ENCODE measurements around the gene UBE2O.

The UBE2O gene

DNA sequence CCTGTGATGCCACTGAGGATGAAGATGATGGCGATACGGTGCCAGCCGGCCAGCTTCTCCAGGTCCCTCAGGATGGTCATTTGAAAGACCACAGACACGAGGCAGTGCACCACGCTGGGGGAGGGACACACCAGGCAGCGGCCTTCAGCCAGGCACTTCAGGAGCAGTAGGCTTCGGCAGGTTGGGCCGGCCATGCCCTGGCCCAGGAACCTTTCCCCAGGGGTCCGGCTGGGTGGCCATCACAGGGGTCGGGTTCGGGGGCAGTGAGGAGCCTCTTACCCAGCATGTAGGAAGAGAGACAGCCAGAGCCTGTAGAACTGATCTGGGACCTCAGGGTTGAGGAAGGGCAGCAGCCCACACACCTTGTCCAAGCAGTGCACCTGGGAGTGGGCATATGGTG is 19.8 kb upstream of the UBE2O start:
- H3K9ac ChIP-seq (ENCODE audit: low read length), result no peak overlapping the region
- no peak overlapping the region for H3K4me3 ChIP-seq (ENCODE audit: low read depth in 1 of 2, low read length in 2 of 2)
- no peak overlapping the region for H3K27ac ChIP-seq (ENCODE audit: low read depth, low read length)
- no peaks in the 10 kb centered on the region for H3K4me1 ChIP-seq (ENCODE audit: insufficient read depth, low read length)
- no peaks in the 10 kb centered on the region for H3K36me3 ChIP-seq (ENCODE audit: insufficient read depth, low read length)
- no peaks in the 10 kb centered on the region for H3K27me3 ChIP-seq (ENCODE audit: control insufficient read depth in 1 of 2, insufficient read depth in 2 of 2, low read length in 2 of 2)
- no peaks in the 10 kb centered on the region for H3K9me3 ChIP-seq (ENCODE audit: low read length)

DNA sequence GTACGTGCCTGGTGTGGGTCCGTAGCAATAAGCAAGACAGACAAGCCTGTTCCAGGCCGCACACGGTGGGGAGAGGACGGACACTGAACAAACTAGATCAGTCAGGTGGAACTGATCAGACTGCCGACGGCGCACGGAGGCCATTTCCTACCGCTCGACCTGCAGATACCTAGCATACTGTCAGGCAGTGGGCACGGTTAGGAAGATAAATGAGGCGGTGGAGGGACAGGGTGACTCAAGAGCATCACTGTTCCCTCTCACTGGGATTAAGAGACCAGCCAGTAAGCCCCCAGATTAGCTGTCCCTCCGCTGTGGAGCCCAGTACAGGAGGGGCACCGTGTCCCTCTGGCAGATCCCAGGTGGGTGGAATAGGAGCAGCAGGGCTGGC is 19.3 kb upstream of the UBE2O start:
- Histone ChIP-seq H3K4me3 (ENCODE audit: low read depth in 1 of 2, low read length in 2 of 2) (no peak overlapping the region), H3K27ac (ENCODE audit: low read depth, low read length) (no peak overlapping the region), H3K9me3 (ENCODE audit: low read length) (no peaks in the 10 kb centered on the region), H3K4me1 (ENCODE audit: insufficient read depth, low read length) (no peaks in the 10 kb centered on the region), H3K27me3 (ENCODE audit: control insufficient read depth in 1 of 2, insufficient read depth in 2 of 2, low read length in 2 of 2) (no peaks in the 10 kb centered on the region), H3K36me3 (ENCODE audit: insufficient read depth, low read length) (no peaks in the 10 kb centered on the region), H3K9ac (ENCODE audit: low read length) (no peak overlapping the region)

DNA sequence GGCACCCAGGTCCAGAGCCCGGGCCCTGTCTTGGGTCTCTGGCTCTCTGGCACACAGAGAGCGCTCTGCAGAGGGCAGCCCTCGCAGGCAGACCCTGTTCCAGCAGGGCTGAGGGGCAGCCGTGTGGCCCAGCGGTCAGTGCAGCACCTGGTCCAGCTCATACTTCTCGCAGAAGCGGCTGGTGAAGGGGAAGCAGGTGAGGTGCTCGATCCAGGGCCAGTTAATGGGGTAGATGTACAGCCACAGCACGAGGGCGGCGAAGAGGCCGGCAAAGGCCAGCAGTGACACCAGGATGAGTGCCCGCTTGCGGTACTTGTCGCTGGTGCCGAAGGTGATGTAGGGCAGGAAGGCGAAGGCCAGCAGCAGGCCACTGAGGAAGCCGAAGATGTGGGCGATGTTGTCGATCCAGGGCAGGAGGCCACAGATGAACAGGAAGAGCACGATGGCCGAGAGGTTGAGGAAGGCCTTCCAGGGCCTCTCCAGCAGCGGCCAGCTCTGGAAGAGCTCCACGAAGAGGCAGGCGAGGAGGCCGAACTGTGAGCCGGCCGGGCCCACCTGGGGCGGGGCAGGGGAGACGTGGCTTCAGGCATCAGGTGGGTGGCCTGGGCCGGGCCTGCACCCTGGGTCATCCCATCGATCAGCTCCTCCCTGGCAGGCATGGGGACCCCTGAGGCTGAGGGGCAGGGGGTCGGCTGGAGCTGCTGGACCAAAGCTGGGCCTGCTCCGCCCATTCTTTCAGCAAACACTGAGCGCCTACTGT is 18.7 kb upstream of the UBE2O start:
- no peaks in the 10 kb centered on the region for H3K9me3 ChIP-seq (ENCODE audit: low read length)
- H3K9ac ChIP-seq (ENCODE audit: low read length), result no peak overlapping the region
- H3K4me3 ChIP-seq (ENCODE audit: low read depth in 1 of 2, low read length in 2 of 2), result no peak overlapping the region
- no peaks in the 10 kb centered on the region for H3K36me3 ChIP-seq (ENCODE audit: insufficient read depth, low read length)
- H3K27ac ChIP-seq (ENCODE audit: low read depth, low read length), result no peak overlapping the region
- H3K27me3 ChIP-seq (ENCODE audit: control insufficient read depth in 1 of 2, insufficient read depth in 2 of 2, low read length in 2 of 2), result no peaks in the 10 kb centered on the region
- H3K4me1 ChIP-seq (ENCODE audit: insufficient read depth, low read length), result no peaks in the 10 kb centered on the region

DNA sequence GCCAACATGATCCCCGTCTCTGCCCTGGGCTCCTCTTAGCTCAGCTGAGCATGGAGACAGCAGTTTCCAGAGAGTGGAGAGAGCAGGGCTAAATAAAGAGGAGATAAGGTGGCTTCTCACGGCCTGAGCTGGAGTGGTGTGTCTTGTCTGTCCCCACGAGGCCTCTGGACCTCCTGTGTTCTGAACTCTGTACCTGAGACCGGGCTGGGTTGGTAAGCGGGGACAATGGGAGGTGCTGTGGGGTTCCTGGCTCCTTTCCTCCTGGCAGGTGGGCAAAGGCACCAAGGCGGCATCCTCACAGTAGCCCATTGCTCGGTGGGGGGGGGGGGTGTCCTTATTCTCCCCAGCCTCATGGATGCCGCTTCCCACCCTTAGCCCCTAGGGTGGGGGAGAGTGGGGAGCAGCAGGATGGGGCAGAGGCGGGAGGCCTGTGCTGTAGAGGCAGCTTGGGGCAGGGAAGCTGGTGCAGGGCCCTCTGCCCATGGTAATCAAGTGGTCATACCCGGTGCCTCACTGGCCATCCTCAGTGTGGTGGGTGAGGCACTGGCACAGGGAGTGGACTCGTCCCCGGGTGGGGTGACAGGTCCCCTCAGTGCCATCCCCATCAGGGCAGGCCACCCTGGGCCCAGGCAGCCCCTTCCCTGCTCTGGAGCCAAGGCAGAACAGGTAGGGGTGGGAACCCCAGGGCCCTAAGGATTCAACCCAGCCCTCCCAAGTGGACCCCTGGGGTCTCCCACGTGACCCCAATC is 17.2 kb upstream of the UBE2O start:
- H3K9me3 ChIP-seq (ENCODE audit: low read length), result no peaks in the 10 kb centered on the region
- no peak overlapping the region for H3K9ac ChIP-seq (ENCODE audit: low read length)
- H3K27ac ChIP-seq (ENCODE audit: low read depth, low read length), result no peak overlapping the region
- no peak overlapping the region for H3K4me3 ChIP-seq (ENCODE audit: low read depth in 1 of 2, low read length in 2 of 2)
- no peaks in the 10 kb centered on the region for H3K27me3 ChIP-seq (ENCODE audit: control insufficient read depth in 1 of 2, insufficient read depth in 2 of 2, low read length in 2 of 2)
- no peaks in the 10 kb centered on the region for H3K36me3 ChIP-seq (ENCODE audit: insufficient read depth, low read length)
- H3K4me1 ChIP-seq (ENCODE audit: insufficient read depth, low read length), result no peaks in the 10 kb centered on the region

DNA sequence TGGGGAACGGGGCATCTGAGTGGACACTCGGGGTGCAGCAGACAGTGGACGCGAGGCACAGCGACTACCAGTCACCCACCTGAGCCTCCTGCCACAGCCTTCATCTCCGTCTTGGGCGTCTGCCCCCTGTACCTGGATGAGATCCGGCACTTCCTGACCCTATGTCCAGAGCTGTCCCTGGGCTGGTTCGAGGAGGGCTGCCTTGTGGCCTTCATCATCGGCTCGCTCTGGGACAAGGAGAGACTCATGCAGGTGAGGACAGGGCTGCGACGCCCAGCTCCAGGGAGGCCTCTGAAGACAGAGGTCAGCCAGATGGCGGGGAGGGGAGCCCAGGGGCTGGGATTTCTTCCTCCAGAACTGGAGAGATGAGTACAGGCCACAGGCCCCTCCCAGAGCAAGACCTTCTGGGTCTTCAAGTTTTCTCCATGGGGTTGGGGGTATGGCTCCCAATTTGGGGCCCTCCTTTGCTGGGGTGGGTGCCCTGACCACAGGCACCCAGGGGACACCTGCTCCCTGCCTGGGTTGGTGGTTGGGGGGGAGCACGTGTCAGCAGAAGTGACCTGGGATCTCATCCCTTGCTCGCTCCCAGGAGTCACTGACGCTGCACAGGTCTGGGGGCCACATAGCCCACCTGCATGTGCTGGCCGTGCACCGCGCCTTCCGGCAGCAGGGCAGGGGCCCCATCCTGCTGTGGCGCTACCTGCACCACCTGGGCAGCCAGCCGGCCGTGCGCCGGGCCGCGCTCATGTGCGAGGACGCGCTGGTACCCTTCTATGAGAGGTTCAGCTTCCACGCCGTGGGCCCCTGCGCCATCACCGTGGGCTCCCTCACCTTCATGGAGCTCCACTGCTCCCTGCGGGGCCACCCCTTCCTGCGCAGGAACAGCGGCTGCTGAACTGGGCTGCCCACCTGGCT is 16.4 kb upstream of the UBE2O start:
- no peaks in the 10 kb centered on the region for H3K27me3 ChIP-seq (ENCODE audit: control insufficient read depth in 1 of 2, insufficient read depth in 2 of 2, low read length in 2 of 2)
- H3K9ac ChIP-seq (ENCODE audit: low read length), result no peak overlapping the region
- no peaks in the 10 kb centered on the region for H3K4me1 ChIP-seq (ENCODE audit: insufficient read depth, low read length)
- H3K27ac ChIP-seq (ENCODE audit: low read depth, low read length), result no peak overlapping the region
- H3K36me3 ChIP-seq (ENCODE audit: insufficient read depth, low read length), result no peaks in the 10 kb centered on the region
- H3K9me3 ChIP-seq (ENCODE audit: low read length), result no peaks in the 10 kb centered on the region
- no peak overlapping the region for H3K4me3 ChIP-seq (ENCODE audit: low read depth in 1 of 2, low read length in 2 of 2)

DNA sequence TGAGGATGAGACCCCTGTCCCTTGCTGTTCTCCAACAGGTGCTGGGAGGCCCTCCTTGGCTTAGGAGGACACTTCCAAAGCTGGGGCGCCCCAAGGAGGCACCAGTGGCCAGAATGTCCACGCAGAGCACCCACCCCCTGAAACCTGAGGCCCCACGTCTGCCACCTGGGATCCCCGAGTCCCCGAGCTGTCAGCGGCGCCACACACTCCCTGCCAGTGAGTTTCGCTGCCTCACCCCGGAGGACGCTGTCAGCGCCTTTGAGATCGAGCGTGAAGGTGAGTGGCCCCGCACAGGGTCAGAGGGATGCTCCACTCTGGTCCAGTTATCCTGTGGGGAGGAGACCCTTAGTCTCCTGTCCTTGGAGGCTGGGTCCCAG is 15.7 kb upstream of the UBE2O start:
- H3K9me3 ChIP-seq (ENCODE audit: low read length), result no peaks in the 10 kb centered on the region
- H3K4me1 ChIP-seq (ENCODE audit: insufficient read depth, low read length), result no peaks in the 10 kb centered on the region
- H3K27me3 ChIP-seq (ENCODE audit: control insufficient read depth in 1 of 2, insufficient read depth in 2 of 2, low read length in 2 of 2), result no peaks in the 10 kb centered on the region
- no peak overlapping the region for H3K4me3 ChIP-seq (ENCODE audit: low read depth in 1 of 2, low read length in 2 of 2)
- H3K27ac ChIP-seq (ENCODE audit: low read depth, low read length), result no peak overlapping the region
- no peak overlapping the region for H3K9ac ChIP-seq (ENCODE audit: low read length)
- H3K36me3 ChIP-seq (ENCODE audit: insufficient read depth, low read length), result no peaks in the 10 kb centered on the region

DNA sequence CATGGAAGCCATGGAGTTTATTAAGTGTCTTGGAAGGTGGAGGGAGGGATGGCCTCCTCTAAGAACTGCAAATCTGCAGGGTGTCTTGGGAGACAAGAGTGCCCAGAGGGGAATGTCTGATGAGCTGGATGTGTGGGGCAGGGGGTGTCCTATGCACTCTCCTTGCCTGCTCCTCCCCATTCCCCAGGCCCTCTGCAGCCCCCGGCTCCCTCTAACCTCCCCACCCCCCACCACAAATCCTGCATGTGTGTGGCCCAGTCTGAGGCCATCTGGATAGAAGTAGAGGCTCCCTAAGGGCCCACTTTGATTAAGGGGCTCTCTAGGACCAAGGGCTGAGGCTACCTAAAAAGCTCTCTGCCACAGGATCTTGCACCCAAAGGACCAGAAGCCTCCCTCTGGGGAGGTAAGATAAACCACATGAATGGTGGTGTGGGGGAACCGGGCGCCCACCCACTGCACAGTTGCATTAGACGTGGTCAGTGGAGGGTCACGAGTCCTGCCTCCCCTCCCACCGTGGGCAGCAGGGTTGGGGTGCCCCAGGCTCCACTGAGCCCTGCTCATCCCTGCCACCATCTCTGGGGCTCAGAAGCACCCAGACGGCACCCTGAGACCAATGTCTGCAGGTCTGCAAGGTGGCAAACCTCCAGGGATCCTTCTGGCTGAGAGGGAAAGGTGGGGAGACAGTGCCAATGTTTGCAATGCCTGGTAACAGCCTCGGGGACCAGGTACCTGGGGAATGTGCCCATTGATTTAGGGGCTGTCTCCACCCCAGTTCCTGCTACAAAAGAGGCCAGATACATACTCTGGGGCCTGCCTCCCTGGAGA is 15.1 kb upstream of the UBE2O start:
- no peaks in the 10 kb centered on the region for H3K4me1 ChIP-seq (ENCODE audit: insufficient read depth, low read length)
- no peaks in the 10 kb centered on the region for H3K36me3 ChIP-seq (ENCODE audit: insufficient read depth, low read length)
- H3K9me3 ChIP-seq (ENCODE audit: low read length), result no peaks in the 10 kb centered on the region
- no peaks in the 10 kb centered on the region for H3K27me3 ChIP-seq (ENCODE audit: control insufficient read depth in 1 of 2, insufficient read depth in 2 of 2, low read length in 2 of 2)
- no peak overlapping the region for H3K27ac ChIP-seq (ENCODE audit: low read depth, low read length)
- no peak overlapping the region for H3K4me3 ChIP-seq (ENCODE audit: low read depth in 1 of 2, low read length in 2 of 2)
- H3K9ac ChIP-seq (ENCODE audit: low read length), result no peak overlapping the region

DNA sequence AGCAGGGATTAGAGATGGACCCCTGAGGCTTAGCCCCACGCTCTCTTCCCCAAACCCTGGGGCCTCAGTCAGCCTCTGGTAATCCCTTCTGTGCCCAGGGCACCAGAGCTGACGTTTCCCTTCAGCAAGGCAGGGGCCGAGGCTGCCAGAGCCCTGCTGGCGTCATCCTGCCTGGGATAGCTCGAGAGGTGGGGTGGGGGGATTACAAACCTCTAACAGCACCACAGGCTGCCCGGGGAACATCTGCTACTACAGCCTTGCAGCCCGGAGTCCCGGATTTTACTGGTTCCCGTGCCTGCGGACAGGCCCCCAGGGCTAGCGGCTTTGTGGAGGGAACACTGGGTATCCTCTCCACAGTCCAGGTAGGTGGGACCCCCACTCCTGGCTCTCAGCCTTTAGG is 14.4 kb upstream of the UBE2O start, which contains the start of gene AANAT:
TSS of gene AANAT (plus strand) at position 238 of the 400 bp plus-strand sequence. CDS start 1,144 bp downstream, outside the sequence.
- H3K9ac ChIP-seq (ENCODE audit: low read length), result no peak within 1 kb of the TSS
- no peak within 1 kb of the TSS for H3K27ac ChIP-seq (ENCODE audit: low read depth, low read length)
- H3K27me3 ChIP-seq (ENCODE audit: control insufficient read depth in 1 of 2, insufficient read depth in 2 of 2, low read length in 2 of 2), result no peaks in the 10 kb centered on the region
- H3K4me1 ChIP-seq (ENCODE audit: insufficient read depth, low read length), result no peaks in the 10 kb centered on the region
- no peak within 1 kb of the TSS for H3K4me3 ChIP-seq (ENCODE audit: low read depth in 1 of 2, low read length in 2 of 2)
- H3K9me3 ChIP-seq (ENCODE audit: low read length), result no peaks in the 10 kb centered on the region
- no peaks in the 10 kb centered on the region for H3K36me3 ChIP-seq (ENCODE audit: insufficient read depth, low read length)

DNA sequence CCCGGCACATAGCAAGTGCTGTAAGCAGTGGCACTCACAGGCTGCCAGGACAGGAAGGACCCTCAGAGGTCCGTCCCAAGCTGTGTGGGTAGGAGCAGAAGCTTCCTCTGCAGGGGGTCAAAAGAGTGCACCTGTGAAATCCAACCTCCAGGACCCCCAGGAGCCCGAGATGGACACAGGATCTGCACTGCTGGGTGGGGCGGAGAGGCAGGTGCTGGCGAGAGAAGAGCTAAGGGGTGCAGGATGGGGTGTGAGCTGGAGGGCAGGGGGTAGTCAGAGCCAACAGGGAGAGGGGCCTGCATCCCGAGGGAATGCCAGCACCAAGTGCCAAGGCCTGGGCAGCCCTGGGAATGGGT is 13.8 kb upstream of the UBE2O start:
- H3K27me3 ChIP-seq (ENCODE audit: control insufficient read depth in 1 of 2, insufficient read depth in 2 of 2, low read length in 2 of 2), result no peaks in the 10 kb centered on the region
- H3K9ac ChIP-seq (ENCODE audit: low read length), result no peak overlapping the region

DNA sequence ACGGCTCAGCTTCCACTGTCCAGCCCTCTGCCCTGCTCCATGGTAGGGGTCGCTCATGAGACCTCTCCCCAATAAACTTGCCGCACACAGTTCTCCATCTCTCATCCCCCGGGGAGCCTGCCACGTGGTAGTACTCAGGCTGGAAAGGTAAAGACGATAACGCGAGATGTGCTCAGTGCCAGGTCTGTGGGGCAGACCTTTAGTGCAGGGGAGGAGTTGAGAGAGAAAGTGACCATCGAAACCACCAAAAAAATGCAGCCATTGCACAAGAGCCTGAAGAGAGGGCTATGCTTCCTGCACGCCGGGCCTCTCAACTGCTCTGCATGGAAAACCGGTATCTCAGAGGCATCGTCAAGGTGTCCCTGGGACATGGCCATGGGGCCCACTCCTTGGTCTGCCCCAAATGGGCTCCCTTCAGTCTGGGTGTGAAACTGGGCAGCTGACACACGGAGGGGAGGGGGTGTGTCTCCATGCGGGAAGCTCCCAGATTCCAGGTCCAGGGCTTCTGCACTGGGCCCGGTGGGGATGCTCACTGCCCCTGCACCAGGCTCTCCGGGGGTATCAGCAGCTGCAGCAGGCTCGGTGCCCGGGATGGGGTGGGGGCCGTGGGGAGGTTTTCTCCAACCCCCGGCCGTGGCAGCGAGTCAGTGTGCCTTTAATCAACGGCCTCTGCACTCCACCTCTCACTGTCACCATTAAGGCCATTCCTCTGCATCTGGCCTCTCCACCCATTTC is 9.8 kb upstream of the UBE2O start:
- no peaks in the 10 kb centered on the region for H3K9me3 ChIP-seq (ENCODE audit: low read length)
- no peaks in the 10 kb centered on the region for H3K36me3 ChIP-seq (ENCODE audit: insufficient read depth, low read length)
- no peaks in the 10 kb centered on the region for H3K27me3 ChIP-seq (ENCODE audit: control insufficient read depth in 1 of 2, insufficient read depth in 2 of 2, low read length in 2 of 2)
- H3K9ac ChIP-seq (ENCODE audit: low read length), result no peak overlapping the region
- H3K27ac ChIP-seq (ENCODE audit: low read depth, low read length), result no peak overlapping the region
- no peak overlapping the region for H3K4me3 ChIP-seq (ENCODE audit: low read depth in 1 of 2, low read length in 2 of 2)
- H3K4me1 ChIP-seq (ENCODE audit: insufficient read depth, low read length), result no peaks in the 10 kb centered on the region

More for the DNA sequence above, 13.8 kb upstream of the UBE2O start:
- no peak overlapping the region for H3K4me3 ChIP-seq (ENCODE audit: low read depth in 1 of 2, low read length in 2 of 2)
- no peaks in the 10 kb centered on the region for H3K4me1 ChIP-seq (ENCODE audit: insufficient read depth, low read length)
- H3K36me3 ChIP-seq (ENCODE audit: insufficient read depth, low read length), result no peaks in the 10 kb centered on the region
- H3K27ac ChIP-seq (ENCODE audit: low read depth, low read length), result no peak overlapping the region
- H3K9me3 ChIP-seq (ENCODE audit: low read length), result no peaks in the 10 kb centered on the region
